HG03097 (cell line): Measurements from ENCODE around the gene STARD3.

Source experiments
- ATAC-seq: cut with Tn5 transposase; IDR thresholded peaks from one replicate; pipeline ENCODE4 v1.9.1; 2021; ENCODE audit not compliant: unreplicated experiment, low FRiP score

STARD3 gene

GRCh38 chr17:39658346-39658745, 21.4 kb downstream of the STARD3 start:
- ATAC-seq, result no peak

GRCh38 chr17:39658760-39659159, 21.8 kb downstream of the STARD3 start:
- ATAC-seq, result no peak

- no peak for ATAC-seq
Observed at GRCh38 chr17:39659279-39660010, 22.5 kb downstream of the STARD3 start.

DNA sequence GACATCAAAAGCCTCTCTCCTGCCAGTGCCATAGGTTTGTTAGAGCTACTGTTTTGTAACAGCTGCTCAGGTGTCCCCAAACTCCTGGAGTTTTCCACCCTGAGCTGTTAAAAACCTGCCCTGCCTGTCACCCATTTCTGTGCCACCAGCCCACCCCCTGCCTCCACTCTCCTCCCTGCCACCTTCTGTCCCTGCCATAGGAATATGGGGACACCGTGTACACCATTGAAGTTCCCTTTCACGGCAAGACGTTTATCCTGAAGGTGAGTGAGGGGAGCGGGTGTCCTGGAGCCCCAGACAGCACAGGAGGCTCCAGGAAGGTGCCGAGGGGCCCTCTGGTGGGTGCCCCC, 23.0 kb downstream of the STARD3 start:
- ATAC-seq, result no peak

GRCh38 chr17:39660397-39661385, 23.7 kb downstream of the STARD3 start:
- ATAC-seq, result no peak

DNA sequence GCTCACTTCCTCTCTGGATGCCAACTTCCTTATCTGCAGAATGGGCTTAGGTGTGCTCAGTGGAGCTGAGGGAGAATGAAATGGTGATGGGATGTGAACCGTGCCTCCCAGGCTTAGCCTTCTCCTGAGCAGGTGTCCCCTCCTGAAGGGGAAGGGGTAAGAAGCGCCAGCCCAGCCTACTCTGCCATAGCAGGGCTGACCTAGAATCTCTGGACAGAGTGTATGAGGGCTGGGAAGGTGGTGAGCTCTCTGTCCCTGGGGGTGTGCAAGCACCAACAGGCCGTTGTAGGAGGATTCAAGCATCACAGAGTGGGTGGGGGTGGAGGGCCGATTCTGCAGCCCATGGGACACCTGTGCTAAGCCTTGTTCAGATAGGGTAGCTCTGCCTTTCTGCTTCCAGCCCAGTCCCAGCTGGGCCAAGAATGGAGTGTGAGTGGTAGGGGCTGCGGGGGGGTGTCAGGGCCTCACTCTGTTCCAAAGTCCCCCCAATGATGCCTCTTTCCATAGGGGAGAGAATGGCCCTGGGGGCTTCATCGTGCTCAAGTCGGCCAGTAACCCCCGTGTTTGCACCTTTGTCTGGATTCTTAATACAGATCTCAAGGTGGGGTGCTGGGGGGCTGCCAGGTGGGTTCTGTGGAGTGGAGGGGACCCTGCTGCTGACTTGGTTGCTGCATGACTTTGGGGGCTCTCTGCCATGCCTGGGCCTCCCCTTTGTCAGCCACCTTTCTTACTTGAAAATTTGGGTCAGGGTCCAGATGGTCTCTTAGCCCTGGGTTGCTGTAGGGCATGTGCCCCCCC, 25.0 kb downstream of the STARD3 start:
- no peak for ATAC-seq

GRCh38 chr17:39662551-39663339, 25.8 kb downstream of the STARD3 start:
- ATAC-seq, result no peak

GRCh38 chr17:39663340-39663687, 26.4 kb downstream of the STARD3 start:
- no peak for ATAC-seq

GRCh38 chr17:39663688-39664580, 27.0 kb downstream of the STARD3 start:
- no peak for ATAC-seq

- no peak for ATAC-seq
Observed at GRCh38 chr17:39664581-39665561, 27.9 kb downstream of the STARD3 start, which contains the start of gene TCAP. Gene TCAP (plus strand): TSS chr17:39665349. CDS start chr17:39665360, 11 bp downstream.

DNA sequence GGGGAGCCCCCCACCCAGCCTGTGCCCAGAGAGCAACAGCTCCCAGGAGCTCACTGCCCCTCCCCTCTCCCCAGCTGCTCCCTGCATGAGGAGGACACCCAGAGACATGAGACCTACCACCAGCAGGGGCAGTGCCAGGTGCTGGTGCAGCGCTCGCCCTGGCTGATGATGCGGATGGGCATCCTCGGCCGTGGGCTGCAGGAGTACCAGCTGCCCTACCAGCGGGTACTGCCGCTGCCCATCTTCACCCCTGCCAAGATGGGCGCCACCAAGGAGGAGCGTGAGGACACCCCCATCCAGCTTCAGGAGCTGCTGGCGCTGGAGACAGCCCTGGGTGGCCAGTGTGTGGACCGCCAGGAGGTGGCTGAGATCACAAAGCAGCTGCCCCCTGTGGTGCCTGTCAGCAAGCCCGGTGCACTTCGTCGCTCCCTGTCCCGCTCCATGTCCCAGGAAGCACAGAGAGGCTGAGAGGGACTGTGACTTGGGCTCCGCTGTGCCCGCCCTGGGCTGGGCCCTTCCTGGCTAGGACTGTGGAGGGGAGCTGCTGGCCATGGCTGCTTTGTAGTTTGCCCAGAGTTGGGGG, 28.8 kb downstream of the STARD3 start:
- ATAC-seq, result no peak

DNA sequence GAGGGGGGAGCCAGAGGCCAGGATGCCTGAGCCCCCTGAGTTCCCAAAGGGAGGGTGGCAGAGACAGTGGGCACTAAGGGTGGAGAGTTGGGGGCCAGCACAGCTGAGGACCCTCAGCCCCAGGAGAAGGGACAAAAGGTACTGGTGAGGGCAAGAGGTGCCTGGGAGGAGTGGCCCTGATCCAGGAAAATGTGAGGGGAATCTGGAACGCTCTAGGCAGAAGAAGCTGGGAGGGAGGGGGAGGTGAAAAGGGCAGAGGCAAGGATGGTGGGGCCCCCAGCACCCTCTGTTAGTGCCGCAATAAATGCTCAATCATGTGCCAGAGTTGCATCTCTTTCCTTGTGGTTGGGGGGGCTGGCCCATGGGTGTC, 29.3 kb downstream of the STARD3 start:
- ATAC-seq, result no peak

DNA sequence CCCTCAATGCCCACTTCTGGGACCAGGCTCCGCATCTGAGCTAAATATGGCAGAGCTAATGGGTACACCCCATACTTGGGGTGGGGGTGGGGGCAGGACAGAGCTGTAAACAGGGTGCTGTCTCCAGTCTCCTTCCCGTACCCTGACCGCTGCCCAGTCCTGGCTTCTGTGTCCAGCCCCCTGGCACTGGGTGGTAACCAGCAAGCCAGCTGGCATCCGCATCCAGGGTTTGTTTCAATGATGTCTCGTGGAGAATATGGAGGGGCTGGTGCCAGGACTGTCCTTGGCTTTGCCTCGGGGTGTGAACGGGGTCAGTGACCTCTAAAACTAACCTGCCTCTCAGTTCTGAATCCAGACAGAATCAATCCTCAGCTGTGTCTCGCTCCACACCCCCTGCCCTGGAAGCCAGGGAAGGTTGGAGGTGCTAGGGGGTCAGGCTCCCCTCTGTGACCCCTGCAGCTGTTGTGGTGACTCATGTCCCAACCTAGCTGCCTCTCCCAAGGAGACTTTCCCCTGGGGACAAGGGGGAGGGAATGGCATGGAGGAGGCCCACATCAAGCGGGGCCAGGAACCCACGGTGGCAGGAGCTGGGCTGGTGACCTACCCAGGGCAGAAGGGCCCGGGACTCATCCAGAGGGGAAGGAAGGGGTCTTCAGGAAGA, 29.8 kb downstream of the STARD3 start:
- no peak for ATAC-seq

GRCh38 chr17:39667262-39667944, 30.5 kb downstream of the STARD3 start:
- ATAC-seq, result no peak

DNA sequence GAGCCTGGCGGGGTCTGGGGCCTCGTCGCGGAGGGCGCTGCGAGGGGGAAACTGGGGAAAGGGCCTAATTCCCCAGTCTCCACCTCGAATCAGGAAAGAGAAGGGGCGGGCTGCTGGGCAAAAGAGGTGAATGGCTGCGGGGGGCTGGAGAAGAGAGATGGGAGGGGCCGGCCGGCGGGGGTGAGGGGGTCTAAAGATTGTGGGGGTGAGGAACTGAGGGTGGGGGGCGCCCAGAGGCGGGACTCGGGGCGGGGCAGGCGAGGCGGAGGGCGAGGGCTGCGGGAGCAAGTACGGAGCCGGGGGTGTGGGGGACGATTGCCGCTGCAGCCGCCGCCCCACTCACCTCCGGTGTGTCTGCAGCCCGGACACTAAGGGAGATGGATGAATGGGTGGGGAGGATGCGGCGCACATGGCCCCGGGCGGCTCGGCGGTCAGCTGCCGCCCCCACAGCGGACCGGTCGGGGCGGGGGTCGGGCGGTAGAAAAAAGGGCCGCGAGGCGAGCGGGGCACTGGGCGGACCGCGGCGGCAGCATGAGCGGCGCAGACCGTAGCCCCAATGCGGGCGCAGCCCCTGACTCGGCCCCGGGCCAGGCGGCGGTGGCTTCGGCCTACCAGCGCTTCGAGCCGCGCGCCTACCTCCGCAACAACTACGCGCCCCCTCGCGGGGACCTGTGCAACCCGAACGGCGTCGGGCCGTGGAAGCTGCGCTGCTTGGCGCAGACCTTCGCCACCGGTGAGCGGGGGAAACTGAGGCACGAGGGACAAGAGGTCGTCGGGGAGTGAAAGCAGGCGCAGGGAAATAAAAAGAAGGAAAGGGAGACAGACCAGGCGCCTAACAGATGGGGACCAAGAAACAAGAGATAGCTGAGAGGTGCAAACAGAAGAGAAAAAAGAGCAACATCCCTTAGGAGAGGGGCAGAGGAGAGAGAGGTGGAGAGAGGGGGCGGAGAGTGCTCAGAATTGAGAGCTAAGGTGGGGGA, 31.3 kb downstream of the STARD3 start, which contains the start of gene PNMT:
PNMT (plus strand) TSS at position 509 of the 980 bp plus-strand sequence; CDS start at position 532, 23 bp downstream.
- ATAC-seq, result no peak
